Stimulated activated CD8-positive, alpha-beta memory T cell treated with anti-CD3 and anti-CD28 coated beads, Interleukin-12 subunit alpha, Interleukin-12 subunit beta, amount 100 ng/mL, for 24 hours (primary cell): ENCODE results near the gene REXO5.

Experiments
- DNase-seq: peaks from one replicate; pipeline ENCODE4 v3.0.0-alpha.2; 2020; ENCODE audit errors: extremely low read depth

The REXO5 gene

DNA sequence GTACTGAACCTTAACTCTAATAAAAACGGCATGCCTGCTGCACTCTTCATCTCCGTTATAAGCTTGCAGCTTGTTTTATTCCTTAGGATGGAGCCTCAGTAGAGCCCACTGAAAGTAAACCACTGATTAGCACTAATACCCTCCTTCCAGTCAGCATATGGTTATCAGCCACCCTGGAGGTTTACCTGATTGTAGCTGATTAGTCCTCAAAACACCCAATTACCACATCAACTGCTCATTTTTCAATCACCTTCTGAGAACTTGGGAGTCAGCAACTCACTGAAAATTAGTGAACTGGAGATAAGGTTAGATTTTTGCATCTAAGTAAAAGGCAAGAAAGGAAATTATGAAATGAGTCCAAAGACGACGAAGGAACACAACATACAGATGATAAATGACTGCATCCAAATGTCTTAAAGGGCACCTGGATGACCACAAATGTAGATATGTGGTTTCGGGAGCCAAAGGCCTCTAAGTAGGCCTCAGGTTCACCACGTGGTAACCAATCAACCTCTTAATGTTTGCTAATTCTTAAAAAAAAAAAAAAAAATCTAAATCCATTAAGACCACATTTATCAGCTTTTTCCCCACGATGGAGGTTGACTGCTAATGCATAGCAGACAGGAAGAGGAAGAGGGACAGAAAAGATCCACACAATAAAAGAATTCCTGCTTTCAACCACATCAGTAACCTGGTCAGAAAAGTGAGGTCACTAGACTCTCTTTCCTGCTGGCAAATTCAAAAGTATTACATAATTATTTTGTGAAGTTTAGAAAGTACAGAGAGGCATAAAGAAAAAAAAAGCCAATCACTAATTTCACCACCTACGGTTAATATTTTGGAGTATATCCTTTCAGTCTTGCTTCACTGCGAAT, 65.9 kb downstream of the REXO5 start:
- no peak for DNase-seq

DNA sequence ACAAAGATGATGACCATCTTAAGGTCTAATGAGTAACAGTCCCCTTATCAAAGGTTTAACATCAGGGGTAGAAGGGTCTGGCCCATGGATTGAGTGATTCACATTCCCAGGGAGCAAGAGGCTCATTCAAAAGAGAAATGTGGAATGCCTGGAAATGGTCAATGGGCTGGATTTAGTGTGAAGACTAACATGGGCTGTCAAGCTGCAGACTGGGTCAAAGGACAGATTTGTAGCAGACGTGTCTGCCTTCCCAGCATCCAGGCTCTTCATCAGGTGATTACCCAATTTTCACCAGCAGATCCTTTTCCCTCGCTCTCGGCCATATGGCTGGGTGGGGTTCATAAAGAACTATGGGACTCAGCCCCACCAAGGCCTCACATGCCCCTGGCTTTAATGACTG, 67.0 kb downstream of the REXO5 start:
- no peak for DNase-seq

GRCh38 chr16:20874088-20874581, 67.8 kb downstream of the REXO5 start:
- no peak for DNase-seq

DNA sequence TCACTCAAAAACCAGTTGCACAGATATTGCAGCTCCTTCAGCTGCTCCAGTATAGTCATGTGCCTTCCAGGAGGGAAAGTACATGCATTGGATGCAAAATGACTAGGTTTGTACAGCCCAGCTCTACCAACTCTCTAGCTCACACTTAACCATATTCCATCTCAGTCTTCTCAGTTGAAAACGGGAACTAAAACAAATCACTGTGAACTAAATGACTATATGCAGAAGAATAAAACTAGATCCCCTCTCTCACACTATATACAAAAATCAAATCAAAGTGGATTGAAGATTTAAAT, 69.0 kb downstream of the REXO5 start:
- DNase-seq, result no peak

GRCh38 chr16:20878682-20879147, 72.4 kb downstream of the REXO5 start:
- DNase-seq, result no peak

DNA sequence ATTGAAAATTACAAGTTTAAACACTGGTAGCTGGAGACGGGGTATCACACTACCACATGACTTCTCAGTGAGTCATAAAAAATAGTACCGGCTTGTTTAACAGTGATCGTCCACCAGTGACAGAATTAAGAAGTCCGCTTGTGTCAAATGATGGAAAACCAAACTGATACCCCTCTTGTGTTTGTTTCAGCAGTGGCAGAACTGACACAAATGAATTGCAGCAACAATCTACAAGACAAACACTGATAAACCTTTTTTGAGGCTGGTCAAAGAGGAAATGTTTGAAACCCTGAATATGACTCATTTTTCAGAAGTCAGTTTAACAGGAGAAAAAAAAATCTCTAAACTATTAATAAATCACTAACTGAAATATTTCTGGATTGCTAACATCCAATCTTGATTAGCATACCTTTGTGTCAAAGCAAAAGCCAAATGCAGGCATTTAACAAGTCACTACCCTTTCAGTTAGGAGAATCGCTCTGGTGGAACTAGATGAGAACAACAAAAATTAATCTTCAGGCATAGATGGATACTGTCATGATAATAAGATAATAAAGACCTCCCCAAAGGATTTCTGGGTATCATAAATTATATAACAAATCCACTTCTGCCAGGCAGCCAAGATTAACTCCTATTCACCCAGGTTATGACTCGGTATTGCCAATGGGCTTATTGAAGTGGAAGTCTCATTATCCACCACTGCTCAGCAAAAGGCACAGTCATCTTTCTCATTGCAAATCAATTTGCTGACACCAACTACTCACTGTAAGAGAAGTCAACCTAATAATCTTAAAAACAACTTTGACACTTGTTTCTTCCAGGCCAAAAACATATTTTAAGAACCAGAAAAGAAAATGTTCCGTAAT, 73.1 kb downstream of the REXO5 start:
- DNase-seq, result no peak

- DNase-seq, result no peak
These were observed 74.7 kb downstream of the REXO5 start for GRCh38 chr16:20880867-20881502.

- DNase-seq, result no peak
These were observed 75.2 kb downstream of the REXO5 start for GRCh38 chr16:20881503-20881878.

GRCh38 chr16:20883554-20884239, 77.4 kb downstream of the REXO5 start:
- DNase-seq, result no peak

- no peak for DNase-seq
These were observed 77.9 kb downstream of the REXO5 start for GRCh38 chr16:20884240-20884556.

- DNase-seq, result no peak
These were observed 80.0 kb downstream of the REXO5 start for GRCh38 chr16:20886320-20886719.

DNA sequence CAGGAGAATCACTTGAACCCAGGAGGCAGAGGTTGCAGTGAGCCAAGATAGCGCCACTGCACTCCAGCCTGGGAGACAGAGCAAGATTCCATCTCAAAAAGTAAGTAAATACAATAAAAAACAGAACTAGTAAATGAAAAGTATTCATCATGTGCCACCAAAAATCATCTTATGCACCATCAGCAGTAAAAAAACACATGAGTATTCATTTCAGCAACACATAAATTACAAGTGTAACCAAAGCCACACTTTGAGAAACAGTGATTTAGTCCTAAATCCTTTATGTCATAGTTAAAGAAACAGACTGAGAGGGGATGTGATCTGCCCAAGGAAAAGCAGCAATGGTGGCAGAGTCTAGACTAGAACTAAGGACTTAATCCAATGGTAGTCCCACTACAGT, 80.9 kb downstream of the REXO5 start:
- no peak for DNase-seq

- no peak for DNase-seq
These were observed 83.4 kb downstream of the REXO5 start for GRCh38 chr16:20889625-20890275.

DNA sequence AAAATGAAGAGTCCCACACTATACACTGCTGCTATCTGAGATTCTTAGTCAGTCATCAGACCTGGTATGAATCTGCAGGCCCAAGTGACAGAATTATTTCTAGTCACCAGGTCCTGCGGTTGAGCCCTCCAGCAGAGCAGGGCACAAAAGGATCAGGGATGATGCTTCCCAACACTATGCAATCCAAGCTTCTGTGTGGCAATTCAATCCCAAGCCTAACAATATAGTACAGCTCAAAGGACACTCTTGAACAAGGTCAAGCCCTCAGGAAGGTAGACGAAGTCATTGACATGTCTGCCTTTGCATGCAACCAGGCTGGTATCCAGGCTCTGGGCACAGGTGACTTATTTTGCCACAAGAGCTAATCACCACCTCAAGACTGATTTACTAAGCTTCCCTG, 88.1 kb downstream of the REXO5 start:
- no peak for DNase-seq

- no peak for DNase-seq
These were observed 91.0 kb downstream of the REXO5 start for GRCh38 chr16:20897253-20897897.

DNA sequence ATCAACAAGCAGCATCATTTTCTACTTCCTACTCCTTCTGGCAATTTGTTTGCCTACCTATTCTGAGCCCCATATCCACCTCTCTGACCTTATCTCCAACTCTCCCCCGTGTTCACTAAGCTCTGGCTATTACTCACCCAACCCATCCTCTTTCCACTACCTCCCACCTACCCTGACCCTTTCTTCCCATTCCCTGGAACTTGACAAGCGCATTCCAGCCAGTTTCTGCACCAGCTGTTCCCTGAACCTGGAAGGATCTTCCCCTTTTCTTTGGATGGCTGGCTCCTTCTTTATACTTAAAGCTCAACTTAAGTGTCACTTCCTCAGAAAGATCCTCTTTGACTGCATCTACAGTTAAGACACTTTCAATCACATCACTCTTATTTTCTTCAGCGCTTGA, 91.6 kb downstream of the REXO5 start:
- DNase-seq, result no peak

GRCh38 chr16:20899071-20899470, 92.7 kb downstream of the REXO5 start:
- no peak for DNase-seq
